Cardiac fibroblast (primary cell): ENCODE measurements around the gene RERE.

Experiments
- DNase-seq, 2 donors: peaks; one replicate each; pipeline versions ENCODE4 v3.0.0 to v3.0.0-alpha.2; 2010; ENCODE audit warnings: low read depth in 2 of 2
- H3K4me3 ChIP-seq, 2 donors: replicated peaks in 1 of 2; 1 replicate in 1 of 2; 2 replicates in 1 of 2; pipeline ENCODE4 v1.5.1; 2011; ENCODE audit warnings: low read depth in 2 of 2, low read length in 2 of 2, mild to moderate bottlenecking in 2 of 2, moderate library complexity in 1 of 2
- CTCF ChIP-seq: IDR thresholded peaks from one replicate; pipeline ENCODE4 v1.5.1; 2011; ENCODE audit warnings: low read depth, mild to moderate bottlenecking, low read length, inconsistent platforms

The RERE gene

GRCh38 chr1:8351693-8352470 is 465.6 kb downstream of the RERE start:
- TF ChIP-seq CTCF, result peak; percentile 71
- peak in 1 of 2 donors; percentile 35 for DNase-seq
- no peak overlapping the region for H3K4me3 ChIP-seq

GRCh38 chr1:8350914-8351684 is 466.3 kb downstream of the RERE start:
- TF ChIP-seq CTCF, result no peak
- DNase-seq, result no peak
- no peak overlapping the region for H3K4me3 ChIP-seq

GRCh38 chr1:8349961-8350360 is 467.5 kb downstream of the RERE start:
- no peak for TF ChIP-seq CTCF
- DNase-seq, result peak; percentile 63 to 80
- H3K4me3 ChIP-seq, result no peak overlapping the region

GRCh38 chr1:8349473-8349865 is 468.0 kb downstream of the RERE start:
- DNase-seq, result no peak
- TF ChIP-seq CTCF, result no peak
- no peak overlapping the region for H3K4me3 ChIP-seq

GRCh38 chr1:8348777-8349472 is 468.5 kb downstream of the RERE start:
- peak; percentile 61 to 77 for DNase-seq
- H3K4me3 ChIP-seq, result no peak overlapping the region
- peak; percentile 89 for TF ChIP-seq CTCF

- no peak for DNase-seq
- no peak overlapping the region for H3K4me3 ChIP-seq
- TF ChIP-seq CTCF, result no peak
These were observed 469.2 kb downstream of the RERE start for GRCh38 chr1:8348047-8348776.
